A673 (cell line): ENCODE results near the gene POLD4. TPM values are rescaled to one million over a fixed set of nuclear protein-coding genes. Genes with fewer than 3 reads are reported as not detected.
"Not testable (repeated sequence)": the region's sequence is repeated elsewhere in the genome, so short reads cannot be mapped to it uniquely, and the experiment has no call there.

Source experiments
- Bru-seq: library from RNA; stranded (reverse); fragments of 400-500 nt; gene quantifications from one replicate; lab custom pipeline; 2021; lab: Mats Ljungman, UMichigan
- BruChase-seq, 2 experiments: library from RNA; stranded (reverse); fragments of 400-500 nt; gene quantifications; one replicate each; lab custom pipeline; 2021; lab: Mats Ljungman, UMichigan
- BruUV-seq: library from RNA; stranded (reverse); fragments of 400-500 nt; replicated peaks from 2 replicates; lab custom pipeline; 2021; lab: Mats Ljungman, UMichigan
- CTCF ChIA-PET: fragments of 300-600 bp; sonication (Branson Sonifier 250); formaldehyde crosslinking; loops from one replicate; lab custom pipeline; 2022; ENCODE audit warnings: antibody characterized with exemption; lab: Charles Lee
- POLR2A ChIA-PET: fragments of 300-600 bp; sonication (Branson Sonifier 250); formaldehyde crosslinking; loops from one replicate; lab custom pipeline; 2022; ENCODE audit warnings: antibody characterized with exemption; ENCODE audit not compliant: low non-redundant PET; lab: Charles Lee
- DNase-seq: peaks from one replicate; pipeline ENCODE4 v3.0.0-alpha.2; 2015; ENCODE audit warnings: low spot score
- H3K27ac ChIP-seq: fragments of 200-600 bp; sonication (generic); 2 replicates; pipeline ENCODE4 v1.5.1; 2016; ENCODE audit warnings: mixed run types, low read depth, mild to moderate bottlenecking, mixed read lengths, antibody characterized with exemption, low read length; ENCODE audit not compliant: poor library complexity, severe bottlenecking
- H3K27me3 ChIP-seq: fragments of 200-600 bp; sonication (generic); replicated peaks from 2 replicates; pipeline ENCODE4 v1.6.1; 2017; ENCODE audit warnings: mixed run types, low read depth, mild to moderate bottlenecking, mixed read lengths, antibody characterized with exemption, low read length; ENCODE audit not compliant: insufficient read depth, poor library complexity
- H3K36me3 ChIP-seq: fragments of 200-600 bp; sonication (generic); 2 replicates; pipeline ENCODE4 v1.6.1; 2016; ENCODE audit warnings: mixed run types, mild to moderate bottlenecking, mixed read lengths, antibody characterized with exemption, low read length; ENCODE audit not compliant: insufficient read depth, poor library complexity, severe bottlenecking
- H3K4me1 ChIP-seq: fragments of 200-600 bp; sonication (generic); 2 replicates; pipeline ENCODE4 v1.6.1; 2017; ENCODE audit warnings: mixed run types, mild to moderate bottlenecking, mixed read lengths, antibody characterized with exemption, low read length; ENCODE audit not compliant: insufficient read depth, poor library complexity, severe bottlenecking
- H3K4me3 ChIP-seq: fragments of 200-600 bp; sonication (generic); 2 replicates; pipeline ENCODE4 v1.5.1; 2016; ENCODE audit warnings: low read depth, mixed run types, mild to moderate bottlenecking, mixed read lengths, low read length; ENCODE audit not compliant: poor library complexity, severe bottlenecking
- H3K9me3 ChIP-seq: fragments of 200-600 bp; sonication (generic); 2 replicates; pipeline ENCODE4 v1.6.1; 2016; ENCODE audit warnings: mixed run types, low read depth, mild to moderate bottlenecking, mixed read lengths, antibody characterized with exemption, low read length; ENCODE audit not compliant: poor library complexity, severe bottlenecking
- EZH2 ChIP-seq: fragments of 200-600 bp; sonication (generic); IDR thresholded peaks from 2 replicates; pipeline ENCODE4 v1.6.1; 2017; ENCODE audit warnings: borderline replicate concordance, low read depth, mild to moderate bottlenecking, mixed read lengths, antibody characterized with exemption, low read length; ENCODE audit not compliant: poor library complexity, severe bottlenecking
- intact Hi-C: fragments of 100-400 bp; cut with micrococcal nuclease; formaldehyde crosslinking; loops from one replicate; pipeline ENCODE4 v1.10.0; 2022; ENCODE audit not compliant: unreplicated experiment
- long read RNA-seq: library from polyadenylated mRNA; stranded (forward); transcript quantifications from one replicate; pipeline ENCODE4 v2.0.0, GENCODE V29; 2022
- total RNA-seq: library from RNA; stranded (reverse); gene quantifications from 2 replicates; pipeline ENCODE4 v1.2.3, GENCODE V29; 2021
- TF ChIP-seq, protein P1 (sequence below): fragments of 300-800, 200-600 bp; sonication (generic); conservative IDR thresholded peaks from 2 replicates; pipeline ENCODE4 v1.5.1; 2017; ENCODE audit warnings: low read depth, mild to moderate bottlenecking, antibody characterized with exemption, low read length, moderate library complexity, mixed read lengths

The POLD4 gene
- 13.2 and 14.3 TPM in 2 replicates for total RNA-seq
- percentile 40 among the genes with signal in this experiment for Bru-seq, nascent RNA
- BruChase-seq, experiment 1, labeled RNA remaining after a 2-hour chase, result percentile 40 among the genes with signal in this experiment
- percentile 48 among the genes with signal in this experiment for BruChase-seq, experiment 2, labeled RNA remaining after a 6-hour chase
- long read RNA-seq, transcript POLD4-201 (4 exons, 918 nt), result major isoform, 19 of 26 reads
- long read RNA-seq, transcript POLD4-205 (4 exons, 1,486 nt), result minor isoform, 5 of 26 reads
- long read RNA-seq, partial matches to known transcripts, result 0 of 26 reads
- long read RNA-seq, other reads (novel, unspliced or antisense), result 1 of 26 reads

DNA sequence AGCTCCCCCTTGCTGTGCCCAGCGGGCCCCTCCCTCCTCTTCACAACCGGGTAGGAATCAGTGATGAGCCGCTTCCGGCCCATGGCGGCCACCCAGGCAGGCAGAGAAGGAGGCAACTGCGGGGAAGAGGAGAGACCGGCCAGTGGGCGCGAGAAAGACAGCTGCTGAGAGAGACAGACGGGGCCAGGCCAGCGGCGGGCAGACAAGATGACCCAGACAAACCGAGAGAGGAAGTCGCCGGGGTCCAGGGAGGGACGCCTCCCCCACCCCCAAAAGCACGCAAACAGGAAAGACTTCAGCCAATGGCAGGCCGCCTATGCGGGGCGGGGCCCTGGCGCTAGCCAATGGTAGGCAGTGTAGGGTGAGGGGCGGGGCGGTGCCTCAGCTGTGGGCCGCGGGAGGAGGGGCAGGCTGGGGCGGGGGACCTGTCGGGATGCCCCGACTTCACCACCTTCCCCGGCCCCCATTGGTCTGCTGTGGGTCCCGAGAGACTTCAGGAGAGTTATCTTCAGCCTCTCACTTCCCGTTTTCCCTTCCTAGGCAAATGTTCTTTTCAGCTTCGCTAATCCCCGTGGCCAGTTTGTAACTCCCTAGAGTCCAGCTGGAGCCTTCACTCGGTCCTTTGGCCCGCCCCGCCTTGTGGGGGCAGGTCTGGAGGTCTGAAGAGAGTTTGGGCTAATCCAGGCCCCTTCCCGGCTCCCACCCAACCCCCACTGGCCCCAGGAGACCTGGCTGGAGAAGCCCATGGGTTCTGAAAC, at the start of gene POLD4:
POLD4 (minus strand) TSS at position 230 of the 758 bp plus-strand sequence; CDS start at position 83, 147 bp downstream.
- peak within 1 kb of the TSS; percentile 90 for H3K4me3 ChIP-seq
- no peaks in the 10 kb centered on the region for H3K36me3 ChIP-seq
- no TSS peak for BruUV-seq
- H3K4me1 ChIP-seq, result peaks cover 25% of the 10 kb centered on the region
- CTCF ChIA-PET, result interaction anchor here (0.5 to 4.1 kb wide), 2 partner anchors 17 to 29 kb away, joined by 3 to 78 read pairs; no protein-coding TSS in a partner anchor
- no peak for TF ChIP-seq EZH2
- TF ChIP-seq, protein P1, sequence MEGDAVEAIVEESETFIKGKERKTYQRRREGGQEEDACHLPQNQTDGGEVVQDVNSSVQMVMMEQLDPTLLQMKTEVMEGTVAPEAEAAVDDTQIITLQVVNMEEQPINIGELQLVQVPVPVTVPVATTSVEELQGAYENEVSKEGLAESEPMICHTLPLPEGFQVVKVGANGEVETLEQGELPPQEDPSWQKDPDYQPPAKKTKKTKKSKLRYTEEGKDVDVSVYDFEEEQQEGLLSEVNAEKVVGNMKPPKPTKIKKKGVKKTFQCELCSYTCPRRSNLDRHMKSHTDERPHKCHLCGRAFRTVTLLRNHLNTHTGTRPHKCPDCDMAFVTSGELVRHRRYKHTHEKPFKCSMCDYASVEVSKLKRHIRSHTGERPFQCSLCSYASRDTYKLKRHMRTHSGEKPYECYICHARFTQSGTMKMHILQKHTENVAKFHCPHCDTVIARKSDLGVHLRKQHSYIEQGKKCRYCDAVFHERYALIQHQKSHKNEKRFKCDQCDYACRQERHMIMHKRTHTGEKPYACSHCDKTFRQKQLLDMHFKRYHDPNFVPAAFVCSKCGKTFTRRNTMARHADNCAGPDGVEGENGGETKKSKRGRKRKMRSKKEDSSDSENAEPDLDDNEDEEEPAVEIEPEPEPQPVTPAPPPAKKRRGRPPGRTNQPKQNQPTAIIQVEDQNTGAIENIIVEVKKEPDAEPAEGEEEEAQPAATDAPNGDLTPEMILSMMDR, result no peak
- H3K27me3 ChIP-seq, result no peaks in the 10 kb centered on the region
- POLR2A ChIA-PET, result interaction anchor here (0.6 to 0.7 kb wide), 2 partner anchors 8 to 23 kb away, joined by 3 to 7 read pairs; no protein-coding TSS in a partner anchor
- peak; percentile 98 for DNase-seq
- intact Hi-C loops, result loop anchor here (5.0 kb wide), 1 partner anchor 154 kb away; the partner anchor contains the start of genes CDK2AP2 and PITPNM1
- H3K9me3 ChIP-seq, result no peaks in the 10 kb centered on the region
- peak within 1 kb of the TSS; percentile 91 for H3K27ac ChIP-seq

DNA sequence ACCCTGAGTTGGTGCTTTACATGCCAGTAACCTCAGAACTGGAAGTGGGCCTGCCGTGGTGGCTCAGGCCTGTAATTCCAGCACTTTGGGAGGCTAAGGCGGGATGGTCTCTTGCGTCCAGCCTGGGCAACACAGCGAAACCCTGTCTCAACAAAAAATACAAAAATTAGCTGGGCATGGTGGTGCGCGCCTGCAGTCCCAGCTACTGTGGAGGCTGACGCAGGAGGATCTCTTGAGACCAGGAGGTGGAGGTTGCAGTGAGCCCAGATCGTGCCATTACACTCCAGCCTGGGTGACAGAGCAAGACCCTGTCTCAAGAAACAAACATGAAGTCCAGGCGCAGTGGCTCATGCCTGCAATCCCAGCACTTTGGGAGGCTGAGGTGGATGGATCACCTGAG, 49.7 kb upstream of the POLD4 start:
- H3K27ac ChIP-seq, H3K27me3 ChIP-seq, CTCF ChIA-PET, DNase-seq, intact Hi-C loops, H3K4me3 ChIP-seq, BruUV-seq, POLR2A ChIA-PET, H3K9me3 ChIP-seq: not testable (repeated sequence)
- peaks cover 22% of the 10 kb centered on the region for H3K36me3 ChIP-seq
- peaks cover 15% of the 10 kb centered on the region for H3K4me1 ChIP-seq

DNA sequence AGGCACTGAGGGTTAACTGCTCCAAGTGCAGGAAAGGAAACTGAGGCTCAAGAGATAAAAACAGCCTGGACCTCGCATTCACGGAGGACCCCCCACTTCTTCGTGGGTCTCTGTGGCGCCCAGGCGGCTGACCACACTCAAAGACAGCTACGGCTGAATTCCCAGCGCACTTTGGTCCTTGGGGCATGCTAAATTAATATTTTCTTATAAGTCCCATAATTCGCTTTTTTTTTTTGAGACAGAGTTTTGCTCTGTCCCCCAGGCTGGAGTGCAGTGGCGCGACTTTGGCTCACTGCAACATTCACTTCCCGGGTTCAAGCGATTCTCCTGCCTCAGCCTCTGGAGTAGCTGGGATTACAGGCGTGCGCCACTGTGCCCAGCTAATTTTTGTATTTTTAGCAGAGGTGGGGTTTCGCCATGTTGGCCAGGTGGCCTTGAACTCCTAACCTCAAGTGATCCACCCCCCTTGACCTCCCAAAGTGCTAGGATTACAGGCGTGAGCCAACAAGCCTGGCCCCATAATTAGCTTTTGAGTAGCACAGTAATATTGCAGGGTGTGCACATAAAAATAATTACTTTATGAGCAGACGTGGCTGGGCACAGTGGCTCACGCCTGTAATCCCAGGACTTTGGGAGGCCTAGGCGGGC, 49.0 kb upstream of the POLD4 start:
- H3K27me3 ChIP-seq, BruUV-seq, intact Hi-C loops, DNase-seq, H3K9me3 ChIP-seq: not testable (repeated sequence)
- Histone ChIP-seq H3K36me3 (peaks cover 30% of the 10 kb centered on the region), H3K4me3 (peak overlapping the region; percentile 7), H3K4me1 (peaks cover 15% of the 10 kb centered on the region), H3K27ac (peak overlapping the region; percentile 78)
- POLR2A ChIA-PET, result interaction anchor here (0.6 to 0.8 kb wide), 3 partner anchors 10 to 100 kb away, joined by 3 to 7 read pairs (median 4); partner anchors contain the start of gene RAD9A
- CTCF ChIA-PET, result interaction anchor here (0.5 to 1.5 kb wide), 16 partner anchors 10 to 370 kb away, joined by 3 to 18 read pairs (median 5); partner anchors contain the start of genes CDK2AP2, CLCF1 and RAD9A
